Measurements from ENCODE around the gene TCEAL2.
"Not testable (repeated sequence)": the region's sequence is repeated elsewhere in the genome, so short reads cannot be mapped to it uniquely, and the experiment has no call there.

Gene TCEAL2

GRCh38 chrX:102125436-102125835 lies at the start of gene TCEAL2:
TSS of gene TCEAL2 (plus strand) at chrX:102125679. CDS start at chrX:102126831, 1,152 bp downstream.
- DNase-seq: peak; percentile 40

GRCh38 chrX:102077426-102077825 lies 48.1 kb upstream of the TCEAL2 start:
- DNase-seq: no peak

GRCh38 chrX:102085706-102086105 lies 39.8 kb upstream of the TCEAL2 start:
- no peak for DNase-seq

- no peak for DNase-seq
Observed at GRCh38 chrX:102113367-102113766, 12.1 kb upstream of the TCEAL2 start.

- DNase-seq: no peak
Observed at GRCh38 chrX:102115748-102116147, 9.7 kb upstream of the TCEAL2 start.

GRCh38 chrX:102125014-102125413 lies 465 bp upstream of the TCEAL2 start:
- not testable (repeated sequence) for DNase-seq

GRCh38 chrX:102126080-102126818 lies 770 bp downstream of the TCEAL2 start:
- DNase-seq: not testable (repeated sequence)

GRCh38 chrX:102126863-102127262 lies 1.4 kb downstream of the TCEAL2 start:
- no peak for DNase-seq

GRCh38 chrX:102129473-102129872 lies 4.0 kb downstream of the TCEAL2 start:
- no peak for DNase-seq

- no peak for DNase-seq
Observed at GRCh38 chrX:102138064-102138463, 12.6 kb downstream of the TCEAL2 start.

- not testable (repeated sequence) for DNase-seq
Observed at GRCh38 chrX:102140876-102141275, 15.4 kb downstream of the TCEAL2 start.

- DNase-seq: not testable (repeated sequence)
Observed at GRCh38 chrX:102141631-102142030, 16.2 kb downstream of the TCEAL2 start.

GRCh38 chrX:102142274-102142673 lies 16.8 kb downstream of the TCEAL2 start, which contains the start of gene TCEAL6:
TSS of gene TCEAL6 (minus strand) at chrX:102142481.
- DNase-seq: not testable (repeated sequence)

GRCh38 chrX:102154218-102154860 lies 28.9 kb downstream of the TCEAL2 start:
- DNase-seq: no peak

- DNase-seq: no peak
Observed at GRCh38 chrX:102154900-102155805, 29.7 kb downstream of the TCEAL2 start.

- peak; percentile 74 for DNase-seq
Observed at GRCh38 chrX:102155806-102156179, 30.3 kb downstream of the TCEAL2 start, which contains the start of gene BEX5. TSS of gene BEX5 (minus strand) at chrX:102155977. CDS start at chrX:102154265, 1,712 bp downstream.
